HepG2 (cell line): ENCODE data around the gene WSCD2. TPM values are rescaled to one million over a fixed set of nuclear protein-coding genes. Genes with fewer than 3 reads are reported as not detected.

Experiments used
- ATAC-seq: fragments of 200-7000 bp; cut with Tn5 transposase; 3 replicates; pipeline ENCODE4 v1.9.1; 2020; ENCODE audit warnings: mild to moderate bottlenecking, moderate library complexity
- BruUV-seq: library from RNA; stranded (reverse); fragments of 400-500 nt; replicated peaks from 2 replicates; lab custom pipeline; 2021; lab: Mats Ljungman, UMichigan
- CTCF ChIA-PET: fragments of 300-600 bp; formaldehyde crosslinking; extraction: SDS; loops from one replicate; lab custom pipeline; 2021; ENCODE audit warnings: low total read pairs, inconsistent platforms, low intra/inter-chr PET ratio; lab: Yijun Ruan, JAX
- POLR2A ChIA-PET: fragments of 350-600 bp; sonication (Branson Sonifier 250); formaldehyde crosslinking; loops from one replicate; lab custom pipeline; 2020; ENCODE audit warnings: antibody characterized with exemption, inconsistent platforms; lab: Yijun Ruan, JAX
- DNase-seq: peaks from one replicate; pipeline ENCODE4 v3.0.0-alpha.2; 2015; ENCODE audit warnings: low spot score
- FAIRE-seq: peaks from 3 replicates; lab custom pipeline; 2011; peaks lifted over from hg19 to GRCh38; lab: Jason Lieb, UNC
- H2AFZ ChIP-seq: one replicate; pipeline ENCODE4 v1.6.1; 2011; ENCODE audit warnings: low read length, inconsistent platforms
- H3K27ac ChIP-seq: fragments of 300-600 bp; 3 replicates; pipeline ENCODE4 v1.8.0; 2011; ENCODE audit warnings: mixed run types, mild to moderate bottlenecking, mixed read lengths, low read length, inconsistent platforms; ENCODE audit not compliant: insufficient read depth; ENCODE audit errors: extremely low read length
- H3K27me3 ChIP-seq, 2 experiments: fragments of 200-600 bp in 1 of 2; 2 replicates in 1 of 2; 3 replicates in 1 of 2; pipeline versions ENCODE4 v1.6.0 to v1.8.0; 2011; ENCODE audit warnings: low read length in 2 of 2, mild to moderate bottlenecking in 2 of 2, moderate library complexity in 2 of 2, inconsistent platforms in 1 of 2; ENCODE audit not compliant: insufficient read depth in 2 of 2, control insufficient read depth in 1 of 2
- H3K36me3 ChIP-seq, 2 experiments: fragments of 200-600 bp in 1 of 2; replicated peaks in 1 of 2; 2 replicates in 1 of 2; 3 replicates in 1 of 2; pipeline versions ENCODE4 v1.5.1 to v1.8.0; 2011; ENCODE audit warnings: low read length in 2 of 2, inconsistent platforms in 1 of 2; ENCODE audit not compliant: insufficient read depth in 2 of 2, control insufficient read depth in 1 of 2
- H3K4me1 ChIP-seq: 2 replicates; pipeline ENCODE4 v1.5.1; 2012; ENCODE audit warnings: low read length, inconsistent platforms; ENCODE audit not compliant: insufficient read depth
- H3K4me2 ChIP-seq: 2 replicates; pipeline ENCODE4 v1.6.0; 2011; ENCODE audit warnings: low read depth, low read length, inconsistent platforms
- H3K4me3 ChIP-seq, 3 experiments: fragments of 200-600 bp in 1 of 3; sonication (generic), shearing (Covaris generic) in 1 of 3; replicated peaks in 1 of 3; 2 replicates each; pipeline ENCODE4 v1.5.1; 2011 to 2016; ENCODE audit warnings: low read length in 3 of 3, inconsistent platforms in 2 of 3, low read depth in 2 of 3, mild to moderate bottlenecking in 2 of 3, control low read depth in 1 of 3, mixed read lengths in 1 of 3; ENCODE audit not compliant: insufficient read depth in 1 of 3
- H3K79me2 ChIP-seq: one replicate; pipeline ENCODE4 v1.6.1; 2011; ENCODE audit warnings: low read length, inconsistent platforms; ENCODE audit not compliant: insufficient read depth
- H3K9ac ChIP-seq: 2 replicates; pipeline ENCODE4 v1.6.0; 2011; ENCODE audit warnings: mild to moderate bottlenecking, low read depth, low read length, inconsistent platforms; ENCODE audit not compliant: insufficient read depth
- H3K9me3 ChIP-seq: 2 replicates; pipeline ENCODE4 v1.5.1; 2012; ENCODE audit warnings: mild to moderate bottlenecking, low read length
- H4K20me1 ChIP-seq: 2 replicates; pipeline ENCODE4 v1.6.0; 2011; ENCODE audit warnings: inconsistent platforms, mild to moderate bottlenecking, low read length, moderate library complexity; ENCODE audit not compliant: insufficient read depth
- ARID4A ChIP-seq: sonication (generic); formaldehyde crosslinking; IDR thresholded peaks from 2 replicates; pipeline ENCODE4 v1.5.0; 2020; ENCODE audit warnings: mild to moderate bottlenecking, missing genetic modification reagents, borderline replicate concordance
- CBX5 ChIP-seq: sonication (generic); formaldehyde crosslinking; IDR thresholded peaks from 2 replicates; pipeline ENCODE4 v1.4.0; 2020; ENCODE audit warnings: missing genetic modification reagents, borderline replicate concordance
- FIP1L1 ChIP-seq: fragments of 200-400 bp; formaldehyde crosslinking; IDR thresholded peaks from 2 replicates; pipeline ENCODE4 v1.6.1; 2018; ENCODE audit warnings: low read depth, mild to moderate bottlenecking, low read length, moderate library complexity, borderline replicate concordance; ENCODE audit not compliant: insufficient read depth
- KMT2B ChIP-seq: IDR thresholded peaks from 2 replicates; pipeline ENCODE4 v1.6.1; 2016; ENCODE audit warnings: missing genetic modification reagents, missing compliant biosample characterization
- MLX ChIP-seq: IDR thresholded peaks from 2 replicates; pipeline ENCODE4 v1.6.1; 2016
- MNT ChIP-seq: fragments of 450-650 bp; IDR thresholded peaks from 2 replicates; pipeline ENCODE4 v1.6.1; 2016
- NFYB ChIP-seq: sonication (generic); formaldehyde crosslinking; IDR thresholded peaks from 2 replicates; pipeline ENCODE4 v1.4.0; 2020; ENCODE audit warnings: missing genetic modification reagents
- PLSCR1 ChIP-seq: sonication (generic); formaldehyde crosslinking; IDR thresholded peaks from 2 replicates; pipeline ENCODE4 v1.5.0; 2020; ENCODE audit warnings: missing genetic modification reagents, mild to moderate bottlenecking, borderline replicate concordance
- THYN1 ChIP-seq: sonication (generic); formaldehyde crosslinking; IDR thresholded peaks from 2 replicates; pipeline ENCODE4 v1.8.1; 2023; ENCODE audit warnings: low read depth, mild to moderate bottlenecking, moderate library complexity, missing genetic modification reagents, borderline replicate concordance
- YY1 ChIP-seq: IDR thresholded peaks from 2 replicates; pipeline ENCODE4 v1.6.1; 2011; ENCODE audit warnings: low read length, low read depth, moderate library complexity, mild to moderate bottlenecking; ENCODE audit not compliant: insufficient read depth, insufficient replicate concordance
- ZBTB20 ChIP-seq: sonication (generic); formaldehyde crosslinking; IDR thresholded peaks from 2 replicates; pipeline ENCODE4 v1.8.1; 2023; ENCODE audit warnings: missing genetic modification reagents, low read depth, mild to moderate bottlenecking, borderline replicate concordance
- ZKSCAN8 ChIP-seq: IDR thresholded peaks from 2 replicates; pipeline ENCODE4 v1.6.1; 2016; ENCODE audit warnings: borderline replicate concordance, missing genetic modification reagents, missing compliant biosample characterization
- ZNF639 ChIP-seq: conservative IDR thresholded peaks from 2 replicates; pipeline ENCODE4 v1.6.1; 2018; ENCODE audit warnings: missing genetic modification reagents
- whole genome bisulfite sequencing: methylation state at CpG from one replicate; pipeline ENCODE4 v1.1.6; 2017; ENCODE audit warnings: low lambda C conversion rate; 5-methylcytosine and 5-hydroxymethylcytosine counted together
- in situ Hi-C: cut with HindIII; loops from 2 replicates; pipeline ENCODE4 v1.10.0; 2017; ENCODE audit warnings: low pct_unique_long_range_greater_than_20kb; ENCODE audit not compliant: extremely low pct_ligation_motif_present
- intact Hi-C: fragments of 100-400 bp; cut with micrococcal nuclease; formaldehyde crosslinking; loops from one replicate; pipeline ENCODE4 v1.10.0; 2022; ENCODE audit not compliant: unreplicated experiment
- polyA plus RNA-seq, 8 experiments: library from polyadenylated mRNA; depleted of rRNA in 3 of 8; stranded (reverse) in 7 of 8; unstranded in 1 of 8; fragments of >200 nt; fragmentation: Illumina TruSeq in 4 of 8; extraction: Trizol in 4 of 8; gene quantifications; 2 replicates each; pipeline versions ENCODE4 v1.2.1 to v1.2.3, GENCODE V29; 2011 to 2016; ENCODE audit warnings: low read depth in 4 of 8, missing spikeins in 1 of 8, mixed read lengths in 1 of 8; ENCODE audit not compliant: insufficient read depth in 1 of 8
- total RNA-seq, 5 experiments: library from RNA; depleted of rRNA; stranded (reverse); fragments of >200 nt; fragmentation: Illumina TruSeq; extraction: Trizol; gene quantifications; 2 replicates each; pipeline ENCODE4 v1.2.3, GENCODE V29; 2016; ENCODE audit warnings: low read depth in 1 of 5

WSCD2 gene
- total and polyA plus RNA-seq, 2 of the 13 experiments (the other 11 are each of a cell fraction or from before 2014, with no cell fraction given): not detected

- Histone ChIP-seq H4K20me1 (no peaks in the 10 kb centered on the region), H2AFZ (no peak overlapping the region), H3K79me2 (no peaks in the 10 kb centered on the region), H3K27me3 (no peaks in the 10 kb centered on the region), H3K36me3 (no peaks in the 10 kb centered on the region), H3K27ac (no peak overlapping the region)
- whole genome bisulfite sequencing: 0% methylated on average over 3 of the region's 3 CpGs
- intact Hi-C loops: no loop called here
- FAIRE-seq: no peak
- in situ Hi-C loops: no loop called here
- ATAC-seq: no peak
- TF ChIP-seq ARID4A (CRISPR knock-in tag): no peak
- TF ChIP-seq THYN1 (CRISPR knock-in tag): no peak
- TF ChIP-seq NFYB (CRISPR knock-in tag): no peak
- no peak for TF ChIP-seq YY1
- TF ChIP-seq ZNF639 (CRISPR knock-in tag): no peak
- TF ChIP-seq ZBTB20 (CRISPR knock-in tag): no peak
- no peak for TF ChIP-seq MLX (CRISPR knock-in tag)
- no peak for TF ChIP-seq KMT2B (CRISPR knock-in tag)
- no peak for TF ChIP-seq FIP1L1
- TF ChIP-seq CBX5 (CRISPR knock-in tag): no peak
- no peak for TF ChIP-seq ZKSCAN8 (CRISPR knock-in tag)
- TF ChIP-seq PLSCR1 (CRISPR knock-in tag): no peak
- TF ChIP-seq MNT: no peak
- TF ChIP-seq, all 625 proteins: peak for 0
- H3K4me3 ChIP-seq: no peak overlapping the region
- ChIA-PET POLR2A (no interaction called here), CTCF (no interaction called here)
- H3K9me3 ChIP-seq: no peaks in the 10 kb centered on the region
- no peak for DNase-seq
- no peak overlapping the region for H3K4me2 ChIP-seq
- H3K9ac ChIP-seq: no peak overlapping the region
- BruUV-seq: no TSS peak
- no peaks in the 10 kb centered on the region for H3K4me1 ChIP-seq
Measured at GRCh38 chr12:108218921-108219320, 89.8 kb downstream of the WSCD2 start.
